ENCODE data around the gene KCNA3.

Gene KCNA3

DNA sequence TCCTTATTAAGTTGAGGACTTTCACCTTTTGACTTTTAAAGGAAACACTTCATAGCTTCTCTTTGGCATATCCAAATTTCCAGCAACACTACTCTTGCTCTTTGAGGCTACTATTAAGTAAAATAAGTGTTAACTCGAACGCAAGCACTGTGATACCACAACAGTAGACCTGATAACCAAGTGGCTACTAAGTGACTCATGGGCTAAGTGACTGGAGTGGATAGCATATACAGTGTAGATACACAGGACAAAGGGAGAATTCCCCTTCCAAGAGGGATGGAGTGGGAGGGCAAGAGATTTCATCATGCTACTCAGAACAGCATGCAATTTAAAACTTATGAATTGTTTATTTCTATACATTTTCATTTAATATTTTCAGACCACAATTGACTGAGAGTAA, 9.8 kb upstream of the KCNA3 start:
- no peak for DNase-seq (ENCODE audit: extremely low read depth, low read depth)
- H3K4me3 ChIP-seq (replicated peaks; ENCODE audit: low read depth, low read length): no peak overlapping the region
- TF ChIP-seq CTCF (IDR thresholded peaks at IDR 0.05; ENCODE audit: low read depth, low read length, missing control alignments): no peak

- no peak for TF ChIP-seq CTCF (IDR thresholded peaks at IDR 0.05; ENCODE audit: low read depth, low read length, missing control alignments)
- H3K4me3 ChIP-seq (replicated peaks; ENCODE audit: low read depth, low read length): no peak overlapping the region
- DNase-seq (ENCODE audit: extremely low read depth, low read depth): no peak
Measured at GRCh38 chr1:110682898-110683297, 8.2 kb upstream of the KCNA3 start.

- no peak for DNase-seq (ENCODE audit: extremely low read depth, low read depth)
- TF ChIP-seq CTCF (IDR thresholded peaks at IDR 0.05; ENCODE audit: low read depth, low read length, missing control alignments): no peak
- H3K4me3 ChIP-seq (replicated peaks; ENCODE audit: low read depth, low read length): no peak overlapping the region
Measured at GRCh38 chr1:110680036-110680735, 5.4 kb upstream of the KCNA3 start.

- no peak overlapping the region for H3K4me3 ChIP-seq (replicated peaks; ENCODE audit: low read depth, low read length)
- no peak for TF ChIP-seq CTCF (IDR thresholded peaks at IDR 0.05; ENCODE audit: low read depth, low read length, missing control alignments)
- peak; percentile 9 for DNase-seq (ENCODE audit: extremely low read depth, low read depth)
Measured at GRCh38 chr1:110677526-110677925, 2.8 kb upstream of the KCNA3 start.

GRCh38 chr1:110676970-110677369, 2.2 kb upstream of the KCNA3 start:
- no peak for DNase-seq (ENCODE audit: extremely low read depth, low read depth)
- no peak overlapping the region for H3K4me3 ChIP-seq (replicated peaks; ENCODE audit: low read depth, low read length)
- TF ChIP-seq CTCF (IDR thresholded peaks at IDR 0.05; ENCODE audit: low read depth, low read length, missing control alignments): no peak

GRCh38 chr1:110675060-110675791, 486 bp upstream of the KCNA3 start:
- no peak for DNase-seq (ENCODE audit: extremely low read depth, low read depth)
- H3K4me3 ChIP-seq (replicated peaks; ENCODE audit: low read depth, low read length): peak overlapping the region; percentile 26; the same call in 1 of the 2 replicates
- TF ChIP-seq CTCF (IDR thresholded peaks at IDR 0.05; ENCODE audit: low read depth, low read length, missing control alignments): no peak
